ENCODE measurements around the gene ANAPC16. TPM values are rescaled to one million over a fixed set of nuclear protein-coding genes. Genes with fewer than 3 reads are reported as not detected.

The ANAPC16 gene
- total RNA-seq, 1 experiment from 2014 or later, result 71.1 TPM

DNA sequence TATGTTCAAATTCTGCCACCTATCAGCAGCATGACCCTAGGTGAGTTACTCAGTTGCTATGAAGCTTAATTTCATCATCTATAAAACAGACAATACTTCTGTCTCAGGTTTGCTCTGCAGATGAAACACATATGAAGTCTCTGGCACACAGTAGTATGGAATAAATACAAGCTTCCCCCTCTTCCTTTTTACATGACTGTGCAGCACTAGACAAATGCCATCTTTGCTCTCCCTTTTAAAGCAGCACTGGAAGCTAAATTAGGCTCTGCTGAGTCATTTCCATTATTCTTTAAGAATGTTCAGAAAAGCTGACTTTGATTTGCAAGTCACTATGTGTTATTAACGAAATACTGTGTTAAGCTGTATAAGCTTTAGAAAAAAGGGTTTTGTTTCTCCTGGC, 40.7 kb upstream of the ANAPC16 start:
- POLR2A ChIA-PET, result no interaction called here
- H3K27ac ChIP-seq (ENCODE audit: low read depth, low read length), result peak overlapping the region; percentile 74
- intact Hi-C loops (cut with micrococcal nuclease), result no loop called here

More for the DNA sequence above, 40.7 kb upstream of the ANAPC16 start:
- no peak for ATAC-seq
- Histone ChIP-seq H3K36me3 (ENCODE audit: control insufficient read depth in 1 of 2, insufficient read depth in 2 of 2, low read length in 2 of 2) (no peaks in the 10 kb centered on the region), H3K4me3 (replicated peaks in 1 of 2; ENCODE audit: low read depth in 1 of 2, low read length in 2 of 2) (no peak overlapping the region), H3K4me2 (ENCODE audit: low read length) (peak overlapping the region; percentile 38), H3K27me3 (ENCODE audit: insufficient read depth, low read length) (no peaks in the 10 kb centered on the region), H3K9me2 (ENCODE audit: insufficient read depth) (no peaks in the 10 kb centered on the region), H3K9me3 (ENCODE audit: control insufficient read depth in 1 of 2, insufficient read depth in 1 of 2, low read depth in 1 of 2, low read length in 2 of 2) (no peaks in the 10 kb centered on the region), H2AFZ (ENCODE audit: low read depth, low read length, poor library complexity, severe bottlenecking) (no peak overlapping the region), H4K20me1 (ENCODE audit: insufficient read depth) (no peaks in the 10 kb centered on the region), H3K79me2 (ENCODE audit: insufficient read depth, low read length) (no peaks in the 10 kb centered on the region), H3K9ac (ENCODE audit: low read length) (0 out of 2 replicates have a peak overlapping the region, but pooled peaks have one; percentile 8), H3K4me1 (ENCODE audit: control insufficient read depth in 1 of 2, insufficient read depth in 2 of 2, low read length in 2 of 2) (peaks cover 50 to 56% of the 10 kb centered on the region in 2 experiments)
- no peak for DNase-seq (ENCODE audit: low read depth, low spot score)
- TF ChIP-seq POLR2A (IDR thresholded peaks at IDR 0.05; ENCODE audit: borderline replicate concordance, extremely low read depth, insufficient read depth, insufficient read length), result no peak
- no peak for TF ChIP-seq ZFX (IDR thresholded peaks at IDR 0.05)
- no peak for TF ChIP-seq EZH2phosphoT487 (IDR thresholded peaks at IDR 0.05; ENCODE audit: borderline replicate concordance)
- no peak for TF ChIP-seq JUND (IDR thresholded peaks at IDR 0.05)
- TF ChIP-seq, protein P1, sequence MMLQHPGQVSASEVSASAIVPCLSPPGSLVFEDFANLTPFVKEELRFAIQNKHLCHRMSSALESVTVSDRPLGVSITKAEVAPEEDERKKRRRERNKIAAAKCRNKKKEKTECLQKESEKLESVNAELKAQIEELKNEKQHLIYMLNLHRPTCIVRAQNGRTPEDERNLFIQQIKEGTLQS (IDR thresholded peaks at IDR 0.05), result no peak
- TF ChIP-seq RAD21 (IDR thresholded peaks at IDR 0.05; ENCODE audit: low read depth), result no peak
- TF ChIP-seq FOSL1 (IDR thresholded peaks at IDR 0.05; ENCODE audit: low read depth), result no peak
- no peak for TF ChIP-seq POLR2AphosphoS5 (IDR thresholded peaks at IDR 0.05; ENCODE audit: low read depth, low read length)
- TF ChIP-seq, protein P2, sequence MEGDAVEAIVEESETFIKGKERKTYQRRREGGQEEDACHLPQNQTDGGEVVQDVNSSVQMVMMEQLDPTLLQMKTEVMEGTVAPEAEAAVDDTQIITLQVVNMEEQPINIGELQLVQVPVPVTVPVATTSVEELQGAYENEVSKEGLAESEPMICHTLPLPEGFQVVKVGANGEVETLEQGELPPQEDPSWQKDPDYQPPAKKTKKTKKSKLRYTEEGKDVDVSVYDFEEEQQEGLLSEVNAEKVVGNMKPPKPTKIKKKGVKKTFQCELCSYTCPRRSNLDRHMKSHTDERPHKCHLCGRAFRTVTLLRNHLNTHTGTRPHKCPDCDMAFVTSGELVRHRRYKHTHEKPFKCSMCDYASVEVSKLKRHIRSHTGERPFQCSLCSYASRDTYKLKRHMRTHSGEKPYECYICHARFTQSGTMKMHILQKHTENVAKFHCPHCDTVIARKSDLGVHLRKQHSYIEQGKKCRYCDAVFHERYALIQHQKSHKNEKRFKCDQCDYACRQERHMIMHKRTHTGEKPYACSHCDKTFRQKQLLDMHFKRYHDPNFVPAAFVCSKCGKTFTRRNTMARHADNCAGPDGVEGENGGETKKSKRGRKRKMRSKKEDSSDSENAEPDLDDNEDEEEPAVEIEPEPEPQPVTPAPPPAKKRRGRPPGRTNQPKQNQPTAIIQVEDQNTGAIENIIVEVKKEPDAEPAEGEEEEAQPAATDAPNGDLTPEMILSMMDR (IDR thresholded peaks at IDR 0.05 in 2 of 3, conservative IDR thresholded peaks at IDR 0.05 in 1 of 3; ENCODE audit: borderline replicate concordance in 1 of 3, insufficient read depth in 1 of 3, low read depth in 2 of 3, low read length in 2 of 3), result no peak
- TF ChIP-seq SRF (IDR thresholded peaks at IDR 0.05; ENCODE audit: low read depth), result no peak
- no peak for TF ChIP-seq ZBTB33 (IDR thresholded peaks at IDR 0.05; ENCODE audit: extremely low read depth, insufficient replicate concordance, low read length)
- TF ChIP-seq EZH2 (IDR thresholded peaks at IDR 0.05), result no peak
- no peak for TF ChIP-seq SP1 (IDR thresholded peaks at IDR 0.05; ENCODE audit: low read depth)
- TF ChIP-seq ZNF274 (IDR thresholded peaks at IDR 0.05; ENCODE audit: low read depth, low read length), result no peak
- no peak for TF ChIP-seq SIN3A (IDR thresholded peaks at IDR 0.05; ENCODE audit: low read depth)
- no peak for TF ChIP-seq YY1 (IDR thresholded peaks at IDR 0.05; ENCODE audit: extremely low read depth, insufficient replicate concordance, low read depth, low read length)
- TF ChIP-seq, protein P3, sequence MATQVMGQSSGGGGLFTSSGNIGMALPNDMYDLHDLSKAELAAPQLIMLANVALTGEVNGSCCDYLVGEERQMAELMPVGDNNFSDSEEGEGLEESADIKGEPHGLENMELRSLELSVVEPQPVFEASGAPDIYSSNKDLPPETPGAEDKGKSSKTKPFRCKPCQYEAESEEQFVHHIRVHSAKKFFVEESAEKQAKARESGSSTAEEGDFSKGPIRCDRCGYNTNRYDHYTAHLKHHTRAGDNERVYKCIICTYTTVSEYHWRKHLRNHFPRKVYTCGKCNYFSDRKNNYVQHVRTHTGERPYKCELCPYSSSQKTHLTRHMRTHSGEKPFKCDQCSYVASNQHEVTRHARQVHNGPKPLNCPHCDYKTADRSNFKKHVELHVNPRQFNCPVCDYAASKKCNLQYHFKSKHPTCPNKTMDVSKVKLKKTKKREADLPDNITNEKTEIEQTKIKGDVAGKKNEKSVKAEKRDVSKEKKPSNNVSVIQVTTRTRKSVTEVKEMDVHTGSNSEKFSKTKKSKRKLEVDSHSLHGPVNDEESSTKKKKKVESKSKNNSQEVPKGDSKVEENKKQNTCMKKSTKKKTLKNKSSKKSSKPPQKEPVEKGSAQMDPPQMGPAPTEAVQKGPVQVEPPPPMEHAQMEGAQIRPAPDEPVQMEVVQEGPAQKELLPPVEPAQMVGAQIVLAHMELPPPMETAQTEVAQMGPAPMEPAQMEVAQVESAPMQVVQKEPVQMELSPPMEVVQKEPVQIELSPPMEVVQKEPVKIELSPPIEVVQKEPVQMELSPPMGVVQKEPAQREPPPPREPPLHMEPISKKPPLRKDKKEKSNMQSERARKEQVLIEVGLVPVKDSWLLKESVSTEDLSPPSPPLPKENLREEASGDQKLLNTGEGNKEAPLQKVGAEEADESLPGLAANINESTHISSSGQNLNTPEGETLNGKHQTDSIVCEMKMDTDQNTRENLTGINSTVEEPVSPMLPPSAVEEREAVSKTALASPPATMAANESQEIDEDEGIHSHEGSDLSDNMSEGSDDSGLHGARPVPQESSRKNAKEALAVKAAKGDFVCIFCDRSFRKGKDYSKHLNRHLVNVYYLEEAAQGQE (IDR thresholded peaks at IDR 0.05; ENCODE audit: low read depth), result no peak
- TF ChIP-seq ELF1 (IDR thresholded peaks at IDR 0.05; ENCODE audit: borderline replicate concordance, low read depth), result no peak
- RAD21 ChIA-PET (ENCODE audit: low non-redundant PET in 1 of 2, low total read pairs in 2 of 2, uncharacterized antibody in 2 of 2, unreplicated experiment in 2 of 2), result no interaction called here
- BruUV-seq (replicated peaks), result no TSS peak
- CTCF ChIA-PET, result interaction anchor here (0.8 to 2.3 kb wide), 2 partner anchors 33 to 49 kb away, joined by 3 to 6 read pairs; no protein-coding TSS in a partner anchor
